Stimulated activated naive CD8-positive, alpha-beta T cell treated with anti-CD3 and anti-CD28 coated beads, Interleukin-15, Interleukin-2, amounts not matched to agents 100 ng/mL and 50 ng/mL, for 24 hours (primary cell): ENCODE data around the gene B3GNT7.
"Not testable (repeated sequence)": the region's sequence is repeated elsewhere in the genome, so short reads cannot be mapped to it uniquely, and the experiment has no call there.

Experiments
- H3K27ac Mint-ChIP-seq: one replicate; pipeline ENCODE4 v1.8.0; 2021; ENCODE audit warnings: mild to moderate bottlenecking, mixed read lengths
- H3K27me3 Mint-ChIP-seq: one replicate; pipeline ENCODE4 v1.8.0; 2021; ENCODE audit warnings: mixed read lengths
- H3K36me3 Mint-ChIP-seq: one replicate; pipeline ENCODE4 v1.8.0; 2021; ENCODE audit warnings: low read depth, mixed read lengths
- H3K4me1 Mint-ChIP-seq: one replicate; pipeline ENCODE4 v1.8.0; 2021; ENCODE audit warnings: low read depth, mixed read lengths
- H3K4me3 Mint-ChIP-seq: one replicate; pipeline ENCODE4 v1.8.0; 2021; ENCODE audit warnings: mild to moderate bottlenecking, mixed read lengths
- H3K9me3 Mint-ChIP-seq: one replicate; pipeline ENCODE4 v1.8.0; 2021; ENCODE audit warnings: mixed read lengths

B3GNT7 gene

DNA sequence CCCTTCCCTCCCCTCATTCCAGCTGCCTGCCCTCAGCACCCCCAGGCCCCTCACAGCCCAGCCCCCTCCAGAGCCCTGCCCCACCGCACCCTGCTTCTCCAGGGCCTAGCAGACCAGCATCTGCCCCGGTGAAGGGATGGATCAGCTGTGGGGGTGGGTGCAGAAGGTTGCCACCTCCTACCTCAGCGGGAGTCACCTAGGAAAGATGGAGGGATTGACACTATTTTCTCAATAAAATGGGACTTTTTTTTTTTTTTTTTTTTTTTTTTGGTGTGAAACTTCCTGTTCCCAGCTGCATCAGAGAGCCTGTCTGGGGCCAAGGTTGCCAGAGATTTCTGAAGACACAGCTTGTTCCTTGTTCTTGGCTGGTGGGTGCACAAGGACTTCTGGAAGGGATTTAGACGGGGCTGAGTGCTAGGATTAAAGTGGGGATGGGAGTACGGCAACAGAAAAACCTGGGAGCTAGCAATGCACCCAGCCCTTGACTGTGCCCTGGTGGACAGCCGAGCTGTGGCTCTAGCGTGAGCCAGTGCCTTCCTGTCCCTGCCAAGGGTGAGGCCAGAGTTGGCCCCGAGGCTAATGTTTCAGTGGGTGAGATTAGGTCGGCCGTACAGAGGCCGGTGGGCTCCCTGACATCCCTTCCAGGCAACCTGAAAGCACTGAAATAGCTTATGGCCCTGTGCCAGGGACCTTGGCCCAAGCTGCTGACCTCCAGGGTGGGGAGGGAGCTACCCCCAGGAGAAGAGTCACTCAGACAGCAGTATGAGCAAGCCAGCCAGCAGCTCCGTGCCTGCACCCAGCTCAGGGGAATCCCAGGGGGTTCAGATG is 4.6 kb downstream of the B3GNT7 start:
- Mint-ChIP-seq H3K27me3 (peaks cover 9% of the 10 kb centered on the region), H3K4me3 (no peak overlapping the region), H3K4me1 (peaks cover 14% of the 10 kb centered on the region), H3K27ac (no peak overlapping the region), H3K9me3 (no peaks in the 10 kb centered on the region), H3K36me3 (no peaks in the 10 kb centered on the region)

DNA sequence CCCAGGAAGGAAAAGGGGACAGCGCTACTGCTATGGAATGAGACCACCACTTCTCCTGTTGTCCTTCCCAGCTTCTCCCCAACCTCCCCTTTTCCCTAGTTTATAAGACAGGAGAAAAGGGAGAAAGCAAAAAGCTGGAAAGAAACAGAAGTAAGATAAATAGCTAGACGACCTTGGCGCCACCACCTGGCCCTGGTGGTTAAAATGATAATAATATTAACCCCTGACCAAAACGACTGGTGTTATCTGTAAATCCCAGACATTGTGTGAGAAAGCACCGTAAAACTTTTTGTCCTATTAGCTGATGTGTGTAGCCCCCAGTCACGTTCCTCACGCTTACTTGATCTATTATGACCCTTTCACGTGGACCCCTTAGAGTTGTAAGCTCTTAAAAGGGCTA is 5.2 kb downstream of the B3GNT7 start:
- H3K27ac Mint-ChIP-seq, result not testable (repeated sequence)

DNA sequence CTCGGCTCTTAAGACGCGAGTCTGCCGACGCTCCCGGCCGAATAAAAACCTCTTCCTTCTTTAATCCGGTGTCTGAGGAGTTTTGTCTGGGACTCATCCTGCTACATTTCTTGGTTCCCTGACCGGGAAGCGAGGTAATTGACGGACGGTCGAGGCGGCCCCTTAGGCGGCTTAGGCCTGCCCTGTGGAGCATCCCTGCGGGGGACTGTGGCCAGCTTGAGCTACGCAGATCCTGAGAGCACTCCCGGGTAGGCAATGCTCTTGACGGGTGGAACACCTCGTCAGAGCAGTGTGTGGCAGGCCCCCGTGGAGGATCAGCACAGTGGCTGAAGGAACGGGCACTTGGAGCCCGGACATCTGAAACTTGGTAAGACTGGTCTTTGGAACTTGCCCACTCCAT is 5.6 kb downstream of the B3GNT7 start:
- not testable (repeated sequence) for H3K9me3 Mint-ChIP-seq, H3K27ac Mint-ChIP-seq, H3K36me3 Mint-ChIP-seq, H3K4me3 Mint-ChIP-seq, H3K27me3 Mint-ChIP-seq
- peaks cover 24% of the 10 kb centered on the region for H3K4me1 Mint-ChIP-seq

More for the DNA sequence above, 5.2 kb downstream of the B3GNT7 start:
- not testable (repeated sequence) for H3K27me3 Mint-ChIP-seq, H3K4me3 Mint-ChIP-seq, H3K36me3 Mint-ChIP-seq, H3K9me3 Mint-ChIP-seq
- peaks cover 20% of the 10 kb centered on the region for H3K4me1 Mint-ChIP-seq

DNA sequence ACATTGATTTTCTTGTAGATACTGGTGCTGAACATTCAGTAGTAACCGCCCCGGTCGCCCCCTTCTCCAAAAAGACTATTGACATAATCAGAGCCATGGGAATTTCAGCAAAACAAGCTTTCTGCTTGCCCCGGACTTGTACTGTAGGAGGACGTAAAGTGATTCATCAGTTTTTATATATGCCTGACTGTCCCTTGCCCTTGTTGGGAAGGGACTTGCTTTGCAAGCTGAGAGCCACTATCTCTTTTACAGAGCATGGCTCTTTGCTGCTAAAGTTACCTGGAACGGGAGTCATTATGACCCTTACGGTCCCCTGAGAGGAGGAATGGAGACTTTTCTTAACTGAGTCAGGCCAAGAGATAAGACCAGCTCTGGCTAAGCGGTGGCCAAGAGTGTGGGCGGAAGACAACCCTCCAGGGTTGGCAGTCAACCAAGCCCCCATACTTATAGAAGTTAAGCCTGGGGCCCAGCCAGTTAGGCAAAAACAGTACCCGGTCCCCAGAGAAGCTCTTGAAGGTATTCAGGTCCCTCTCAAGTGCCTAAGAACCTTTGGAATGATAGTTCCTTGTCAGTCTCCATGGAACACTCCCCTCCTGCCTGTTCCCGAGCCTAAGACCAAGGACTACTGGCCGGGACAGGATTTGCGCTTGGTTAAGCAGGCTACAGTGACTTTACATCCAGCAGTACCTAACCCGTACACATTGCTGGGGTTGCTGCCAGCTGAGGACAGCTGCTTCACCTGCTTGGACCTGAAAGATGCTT is 8.1 kb downstream of the B3GNT7 start:
- H3K27me3 Mint-ChIP-seq, H3K27ac Mint-ChIP-seq, H3K4me3 Mint-ChIP-seq, H3K9me3 Mint-ChIP-seq, H3K36me3 Mint-ChIP-seq: not testable (repeated sequence)
- peaks cover 20% of the 10 kb centered on the region for H3K4me1 Mint-ChIP-seq

DNA sequence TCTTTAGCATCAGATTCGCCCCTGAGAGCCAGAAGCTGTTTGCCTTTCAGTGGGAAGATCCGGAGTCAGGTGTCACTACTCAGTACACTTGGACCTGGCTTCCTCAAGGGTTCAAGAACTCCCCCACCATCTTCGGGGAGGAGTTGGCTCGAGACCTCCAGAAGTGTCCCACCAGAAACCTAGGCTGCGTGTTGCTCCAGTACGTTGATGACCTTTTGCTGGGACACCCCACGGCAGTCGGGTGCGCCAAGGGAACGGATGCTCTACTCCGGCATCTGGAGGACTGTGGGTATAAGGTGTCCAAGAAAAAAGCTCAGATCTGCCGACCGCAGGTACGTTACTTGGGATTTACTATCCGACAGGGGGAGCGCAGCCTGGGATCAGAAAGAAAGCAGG is 8.7 kb downstream of the B3GNT7 start:
- H3K4me1 Mint-ChIP-seq, result peaks cover 20% of the 10 kb centered on the region
- H3K36me3 Mint-ChIP-seq, H3K27me3 Mint-ChIP-seq, H3K9me3 Mint-ChIP-seq, H3K27ac Mint-ChIP-seq, H3K4me3 Mint-ChIP-seq: not testable (repeated sequence)

DNA sequence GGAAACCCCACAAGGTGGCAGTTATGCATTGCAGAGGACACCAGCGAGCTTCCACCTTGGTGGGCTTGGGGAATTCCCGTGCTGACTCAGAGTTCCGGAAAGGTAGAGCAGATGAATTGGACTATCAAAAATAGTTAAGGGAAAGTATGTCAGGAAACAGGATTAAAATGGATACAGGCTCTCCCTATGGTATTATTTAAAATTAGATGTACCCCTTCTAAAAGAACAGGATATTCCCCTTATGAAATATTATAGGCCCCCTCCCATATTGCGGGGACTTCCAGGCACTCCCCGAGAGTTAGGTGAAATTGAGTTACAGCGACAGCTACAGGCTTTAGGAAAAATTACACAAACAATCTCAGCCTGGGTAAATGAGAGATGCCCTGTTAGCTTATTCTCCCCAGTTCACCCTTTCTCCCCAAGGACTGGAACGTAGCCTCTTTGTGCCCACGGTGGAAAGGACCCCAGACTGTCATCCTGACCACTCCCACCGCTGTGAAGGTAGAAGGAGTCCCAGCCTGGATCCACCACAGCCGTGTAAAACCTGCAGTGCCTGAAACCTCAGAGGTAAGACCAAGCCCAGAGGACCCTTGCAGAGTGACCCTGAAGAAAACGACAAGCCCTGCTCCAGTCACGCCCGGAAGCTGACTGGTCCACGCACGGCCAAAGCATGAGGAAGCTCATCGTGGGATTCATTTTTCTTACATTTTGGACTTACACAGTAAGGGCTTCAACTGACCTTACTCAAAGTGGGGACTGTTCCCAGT is 10.3 kb downstream of the B3GNT7 start:
- not testable (repeated sequence) for H3K9me3 Mint-ChIP-seq, H3K27me3 Mint-ChIP-seq, H3K36me3 Mint-ChIP-seq
- Mint-ChIP-seq H3K27ac (peak overlapping the region; percentile 56), H3K4me3 (peak overlapping the region; percentile 51), H3K4me1 (peaks cover 20% of the 10 kb centered on the region)

DNA sequence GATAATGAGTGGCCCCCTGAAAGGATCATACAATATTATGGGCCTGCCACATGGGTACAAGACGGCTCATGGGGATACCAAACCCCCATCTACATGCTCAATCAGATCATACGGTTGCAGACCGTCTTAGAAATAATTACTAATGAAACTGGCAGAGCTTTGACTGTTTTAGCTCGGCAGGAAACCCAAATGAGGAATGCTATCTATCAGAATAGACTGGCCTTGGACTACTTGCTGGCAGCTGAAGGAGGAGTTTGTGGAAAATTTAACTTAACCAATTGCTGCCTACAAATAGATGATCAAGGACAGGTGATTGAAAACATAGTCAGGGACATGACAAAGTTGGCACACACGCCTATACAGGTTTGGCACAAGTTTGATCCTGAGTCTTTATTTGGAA is 12.2 kb downstream of the B3GNT7 start:
- not testable (repeated sequence) for H3K36me3 Mint-ChIP-seq, H3K27ac Mint-ChIP-seq, H3K4me3 Mint-ChIP-seq, H3K9me3 Mint-ChIP-seq
- H3K27me3 Mint-ChIP-seq, result peaks cover 21% of the 10 kb centered on the region
- peaks cover 23% of the 10 kb centered on the region for H3K4me1 Mint-ChIP-seq

DNA sequence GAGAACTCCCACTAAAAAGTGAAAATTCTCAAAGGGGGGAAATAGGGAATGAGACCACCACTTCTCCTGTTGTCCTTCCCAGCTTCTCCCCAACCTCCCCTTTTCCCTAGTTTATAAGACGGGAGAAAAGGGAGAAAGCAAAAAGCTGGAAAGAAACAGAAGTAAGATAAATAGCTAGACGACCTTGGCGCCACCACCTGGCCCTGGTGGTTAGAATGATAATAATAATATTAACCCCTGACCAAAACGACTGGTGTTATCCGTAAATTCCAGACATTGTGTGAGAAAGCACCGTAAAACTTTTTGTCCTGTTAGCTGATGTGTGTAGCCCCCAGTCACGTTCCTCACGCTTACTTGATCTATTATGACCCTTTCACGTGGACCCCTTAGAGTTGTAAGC is 12.8 kb downstream of the B3GNT7 start:
- H3K4me3 Mint-ChIP-seq, H3K36me3 Mint-ChIP-seq, H3K9me3 Mint-ChIP-seq, H3K27ac Mint-ChIP-seq: not testable (repeated sequence)
- peaks cover 24% of the 10 kb centered on the region for H3K4me1 Mint-ChIP-seq
- peaks cover 28% of the 10 kb centered on the region for H3K27me3 Mint-ChIP-seq

DNA sequence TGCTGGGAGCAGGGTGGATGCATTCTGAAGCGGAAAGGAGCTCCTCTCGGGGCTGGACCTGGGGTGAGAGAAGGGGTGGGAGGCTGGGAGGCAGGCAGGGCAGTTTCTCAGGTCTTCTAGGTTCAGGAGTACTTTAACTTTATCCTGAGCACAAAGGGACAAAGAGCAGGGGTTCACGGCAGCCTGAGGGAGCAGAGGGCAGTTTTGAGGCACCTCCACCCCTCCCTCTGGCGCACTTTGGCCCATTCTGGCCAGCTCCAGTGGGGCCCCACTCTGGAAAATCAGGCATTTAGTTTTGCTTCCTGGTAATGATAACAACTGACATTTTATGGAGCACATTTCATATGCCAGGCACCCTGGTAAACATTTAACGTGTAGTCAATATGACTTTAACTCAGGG is 14.3 kb downstream of the B3GNT7 start:
- no peaks in the 10 kb centered on the region for H3K36me3 Mint-ChIP-seq
- no peak overlapping the region for H3K4me3 Mint-ChIP-seq
- peaks cover 24% of the 10 kb centered on the region for H3K4me1 Mint-ChIP-seq
- H3K27me3 Mint-ChIP-seq, result peaks cover 36% of the 10 kb centered on the region
- peaks cover 5% of the 10 kb centered on the region for H3K9me3 Mint-ChIP-seq
- no peak overlapping the region for H3K27ac Mint-ChIP-seq

DNA sequence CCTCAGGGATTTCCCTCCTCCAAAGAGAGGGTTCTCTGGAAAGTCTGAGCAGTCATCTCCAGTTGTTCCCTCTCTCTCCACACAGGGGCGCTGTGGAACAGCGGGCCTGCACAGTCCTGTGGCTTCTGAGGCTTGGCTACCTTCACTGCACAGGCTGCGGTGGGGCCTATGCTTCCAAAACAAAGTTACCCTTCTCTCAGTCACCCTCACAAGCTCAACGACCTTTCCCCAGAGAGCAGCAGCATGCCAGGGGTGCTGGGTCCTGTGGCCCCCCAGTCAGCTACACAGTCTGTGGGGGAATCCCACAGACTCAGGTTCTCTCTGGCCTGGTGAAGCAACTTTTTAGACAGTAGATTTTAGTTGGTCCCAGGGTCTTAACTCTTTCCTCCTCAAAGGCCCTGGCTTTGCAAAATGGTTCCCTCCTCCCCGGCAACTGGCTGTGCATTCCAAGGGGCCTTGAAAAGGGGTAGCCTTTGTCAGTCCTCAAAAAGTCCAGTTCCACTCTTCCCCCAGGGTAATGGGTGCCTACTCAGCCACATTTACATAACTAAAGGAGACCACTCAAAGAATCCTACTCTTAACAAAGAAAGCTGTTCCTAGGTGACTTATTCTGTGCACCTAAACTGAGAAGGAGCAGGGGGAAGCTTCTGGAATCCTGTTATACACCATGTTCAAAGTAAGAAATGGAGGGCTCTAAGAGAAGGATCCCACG is 14.9 kb downstream of the B3GNT7 start:
- no peak overlapping the region for H3K27ac Mint-ChIP-seq
- H3K9me3 Mint-ChIP-seq, result peaks cover 5% of the 10 kb centered on the region
- H3K36me3 Mint-ChIP-seq, result no peaks in the 10 kb centered on the region
- H3K27me3 Mint-ChIP-seq, result peaks cover 36% of the 10 kb centered on the region
- H3K4me1 Mint-ChIP-seq, result peaks cover 17% of the 10 kb centered on the region
- H3K4me3 Mint-ChIP-seq, result no peak overlapping the region

DNA sequence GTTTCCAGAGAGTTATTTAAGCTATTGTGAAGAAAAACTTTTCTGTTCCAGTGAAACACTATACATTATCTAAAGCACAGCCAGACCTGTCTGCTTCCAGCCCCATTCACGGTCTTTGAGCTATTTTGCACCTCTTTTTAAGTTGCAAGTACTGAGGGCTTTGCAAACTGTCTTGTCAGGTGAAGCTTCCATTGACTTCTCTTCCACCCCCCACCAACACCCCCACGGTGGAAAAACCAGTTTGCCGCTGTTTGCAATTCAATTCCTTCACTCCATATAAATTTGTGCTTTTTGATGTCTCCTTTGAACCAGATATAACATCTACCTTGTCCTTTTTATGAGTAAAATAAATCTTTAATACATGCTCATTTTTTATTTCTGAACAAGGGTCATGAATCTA is 15.7 kb downstream of the B3GNT7 start:
- H3K27ac Mint-ChIP-seq, result no peak overlapping the region
- H3K4me3 Mint-ChIP-seq, result peak overlapping the region; percentile 67
- H3K4me1 Mint-ChIP-seq, result peaks cover 9% of the 10 kb centered on the region
- no peaks in the 10 kb centered on the region for H3K36me3 Mint-ChIP-seq
- H3K9me3 Mint-ChIP-seq, result peaks cover 5% of the 10 kb centered on the region
- peaks cover 36% of the 10 kb centered on the region for H3K27me3 Mint-ChIP-seq

DNA sequence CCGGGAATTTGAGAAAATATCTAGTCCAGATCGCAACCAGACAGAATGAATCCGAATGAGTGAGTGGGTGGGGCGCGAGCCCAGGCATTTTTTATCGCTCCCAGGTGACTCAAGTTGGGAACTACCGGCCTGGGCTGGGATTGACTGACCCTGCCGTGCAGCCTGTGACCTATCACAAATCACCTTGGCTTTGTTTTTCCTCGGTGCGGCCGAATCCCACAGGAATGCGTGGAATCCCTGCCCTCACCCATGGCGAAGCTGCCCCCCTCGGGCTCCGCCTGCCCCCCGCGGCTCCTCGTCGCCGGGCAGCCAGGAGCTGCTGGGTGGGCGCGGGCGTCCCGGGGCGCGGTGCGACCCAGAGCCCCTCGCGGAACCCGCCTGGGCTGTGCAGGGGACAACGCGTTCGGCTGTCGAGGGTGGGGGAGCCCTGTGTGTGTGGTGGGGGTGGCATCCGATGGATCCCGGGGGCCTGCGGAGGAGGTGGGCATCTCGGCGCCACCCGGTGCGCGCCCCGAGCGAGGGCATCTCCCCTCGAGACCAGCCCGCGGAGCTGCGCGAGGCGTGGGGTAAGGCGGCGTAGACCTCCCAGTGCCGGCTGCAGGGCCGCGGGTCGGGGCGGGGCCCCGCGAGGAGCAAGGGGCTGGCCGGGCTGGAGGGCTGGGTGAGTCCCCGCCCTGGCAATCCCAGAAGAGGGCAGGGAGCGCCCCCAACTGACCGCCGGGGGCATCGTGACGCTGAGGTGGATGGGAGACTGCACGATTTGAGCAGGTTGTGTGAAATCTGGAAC is 16.5 kb downstream of the B3GNT7 start:
- H3K4me1 Mint-ChIP-seq, result peaks cover 4% of the 10 kb centered on the region
- H3K4me3 Mint-ChIP-seq, result peak overlapping the region; percentile 67
- H3K9me3 Mint-ChIP-seq, result peaks cover 5% of the 10 kb centered on the region
- H3K27me3 Mint-ChIP-seq, result peaks cover 36% of the 10 kb centered on the region
- no peak overlapping the region for H3K27ac Mint-ChIP-seq
- H3K36me3 Mint-ChIP-seq, result no peaks in the 10 kb centered on the region

DNA sequence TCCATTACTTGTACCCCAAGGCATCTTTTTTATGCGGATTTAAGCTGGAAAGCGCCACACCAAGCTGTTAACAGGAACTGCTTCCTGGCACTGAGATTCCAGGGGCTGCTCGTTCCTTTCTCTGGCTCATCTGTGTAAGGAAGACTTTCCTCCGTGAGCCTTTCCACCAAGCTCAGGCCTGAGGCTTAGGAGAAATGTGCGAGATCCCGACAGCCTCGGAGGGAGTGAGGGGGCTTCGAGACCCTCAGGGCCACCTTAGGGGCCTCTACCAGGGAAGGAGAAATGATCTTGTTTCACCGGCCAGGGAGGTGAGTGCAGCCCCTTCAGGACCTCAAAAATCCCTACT is 17.1 kb downstream of the B3GNT7 start:
- Mint-ChIP-seq H3K27ac (no peak overlapping the region), H3K36me3 (no peaks in the 10 kb centered on the region), H3K4me1 (peaks cover 4% of the 10 kb centered on the region), H3K27me3 (peaks cover 36% of the 10 kb centered on the region), H3K4me3 (peak overlapping the region; percentile 43), H3K9me3 (peaks cover 5% of the 10 kb centered on the region)

DNA sequence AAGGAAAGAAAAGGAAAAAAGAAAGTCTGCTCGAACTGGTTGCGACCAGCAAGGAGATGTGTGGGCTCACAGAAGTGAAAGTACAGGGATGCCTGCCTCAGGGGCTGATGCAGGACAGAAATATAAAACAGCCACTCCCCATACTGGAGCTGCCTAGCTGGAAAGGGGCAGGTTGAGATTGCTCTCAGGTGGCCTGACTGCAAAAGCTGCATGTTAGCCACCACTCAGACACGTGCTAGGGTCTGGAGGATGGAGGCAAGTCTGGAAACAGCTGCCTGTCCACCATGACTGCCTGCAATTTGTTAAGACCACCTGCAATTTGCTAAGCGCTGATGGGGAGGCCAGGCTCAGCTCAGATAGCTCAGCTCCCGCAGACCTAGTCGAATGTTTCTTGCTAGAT is 17.9 kb downstream of the B3GNT7 start:
- Mint-ChIP-seq H3K36me3 (no peaks in the 10 kb centered on the region), H3K27ac (no peak overlapping the region), H3K27me3 (peaks cover 36% of the 10 kb centered on the region), H3K4me1 (peaks cover 4% of the 10 kb centered on the region), H3K9me3 (peaks cover 5% of the 10 kb centered on the region), H3K4me3 (no peak overlapping the region)
